ENCODE measurements around the gene B4GALT6. TPM values are rescaled to one million over a fixed set of nuclear protein-coding genes. Genes with fewer than 3 reads are reported as not detected.

Gene B4GALT6
- total RNA-seq, 4 donors from 2014 or later, result 2.5 to 3.6 (median 3.0) TPM

DNA sequence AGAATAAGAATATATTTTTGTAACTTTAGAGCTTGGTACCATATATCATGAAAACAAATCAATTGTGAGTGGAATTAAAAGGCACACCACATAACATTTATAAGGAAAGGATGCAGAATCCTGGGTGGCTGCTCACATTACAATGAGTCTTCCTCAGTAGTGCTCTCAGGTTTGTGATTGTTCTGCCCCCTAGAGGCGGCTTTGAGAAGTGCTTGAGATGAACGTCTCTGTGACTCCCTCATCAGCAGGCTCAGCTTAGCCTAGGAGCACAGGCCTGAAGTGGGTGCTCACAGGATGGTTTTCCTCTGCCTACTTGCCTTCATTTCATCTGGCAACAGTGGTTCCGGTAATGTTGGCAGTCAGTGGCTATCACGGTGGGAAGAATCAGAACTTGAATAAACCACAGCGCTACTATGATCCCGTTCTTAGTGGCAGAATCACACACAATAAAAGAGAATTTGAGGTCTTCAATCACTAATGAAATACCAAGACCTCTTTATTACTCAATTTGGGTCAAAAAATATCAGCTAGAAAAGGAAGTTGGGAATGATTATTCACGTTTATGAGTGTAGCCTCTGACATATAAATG lies 38.1 kb upstream of the B4GALT6 start:
- H3K4me1 ChIP-seq, result peaks cover 0 to 25% (median 2%) of the 10 kb centered on the region in 3 donors
- H3K27ac ChIP-seq, result no peak overlapping the region
- intact Hi-C loops (cut with DNase I), result loop anchor here (5.0 kb wide), 1 partner anchor 165 kb away; no protein-coding TSS in a partner anchor
- 23 to 34% methylated on average over 7 of the region's 7 CpGs for WGBS, 2 donors
- DNase-seq, result no peak
- TF ChIP-seq POLR2A (IDR thresholded peaks at IDR 0.05), result no peak
- TF ChIP-seq, protein P1, sequence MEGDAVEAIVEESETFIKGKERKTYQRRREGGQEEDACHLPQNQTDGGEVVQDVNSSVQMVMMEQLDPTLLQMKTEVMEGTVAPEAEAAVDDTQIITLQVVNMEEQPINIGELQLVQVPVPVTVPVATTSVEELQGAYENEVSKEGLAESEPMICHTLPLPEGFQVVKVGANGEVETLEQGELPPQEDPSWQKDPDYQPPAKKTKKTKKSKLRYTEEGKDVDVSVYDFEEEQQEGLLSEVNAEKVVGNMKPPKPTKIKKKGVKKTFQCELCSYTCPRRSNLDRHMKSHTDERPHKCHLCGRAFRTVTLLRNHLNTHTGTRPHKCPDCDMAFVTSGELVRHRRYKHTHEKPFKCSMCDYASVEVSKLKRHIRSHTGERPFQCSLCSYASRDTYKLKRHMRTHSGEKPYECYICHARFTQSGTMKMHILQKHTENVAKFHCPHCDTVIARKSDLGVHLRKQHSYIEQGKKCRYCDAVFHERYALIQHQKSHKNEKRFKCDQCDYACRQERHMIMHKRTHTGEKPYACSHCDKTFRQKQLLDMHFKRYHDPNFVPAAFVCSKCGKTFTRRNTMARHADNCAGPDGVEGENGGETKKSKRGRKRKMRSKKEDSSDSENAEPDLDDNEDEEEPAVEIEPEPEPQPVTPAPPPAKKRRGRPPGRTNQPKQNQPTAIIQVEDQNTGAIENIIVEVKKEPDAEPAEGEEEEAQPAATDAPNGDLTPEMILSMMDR (IDR thresholded peaks at IDR 0.05), result peak; percentile 61 to 89 (median 80)
- peaks cover 0 to 12% (median 9%) of the 10 kb centered on the region in 3 donors for H3K9me3 ChIP-seq
- no peaks in the 10 kb centered on the region for H3K36me3 ChIP-seq
- H3K4me3 ChIP-seq, result no peak overlapping the region
- H3K27me3 ChIP-seq, result no peaks in the 10 kb centered on the region

DNA sequence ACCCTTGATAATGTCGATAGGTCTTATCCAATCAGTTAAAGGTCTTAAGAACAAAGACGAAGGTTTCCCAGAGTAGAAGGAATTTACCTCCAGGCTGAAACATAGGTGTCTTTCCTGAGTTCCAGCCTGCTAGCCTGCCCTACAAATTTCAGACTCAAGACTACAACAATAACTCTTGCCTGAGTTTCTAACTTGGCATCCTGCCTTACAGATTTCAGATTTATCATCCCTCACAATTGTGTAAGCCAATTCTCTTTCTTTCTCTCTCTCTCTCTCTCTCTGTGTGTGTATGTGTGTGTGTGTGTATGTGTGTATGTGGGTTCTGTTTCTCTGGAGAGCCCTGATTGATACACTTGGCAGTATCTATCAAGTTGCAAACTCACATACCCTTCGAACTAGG lies 37.2 kb upstream of the B4GALT6 start:
- TF ChIP-seq, protein P1 (IDR thresholded peaks at IDR 0.05), result no peak
- no peak for TF ChIP-seq POLR2A (IDR thresholded peaks at IDR 0.05)
- intact Hi-C loops (cut with DNase I), result loop anchor here (5.0 kb wide), 1 partner anchor 164 kb away; no protein-coding TSS in a partner anchor

DNA sequence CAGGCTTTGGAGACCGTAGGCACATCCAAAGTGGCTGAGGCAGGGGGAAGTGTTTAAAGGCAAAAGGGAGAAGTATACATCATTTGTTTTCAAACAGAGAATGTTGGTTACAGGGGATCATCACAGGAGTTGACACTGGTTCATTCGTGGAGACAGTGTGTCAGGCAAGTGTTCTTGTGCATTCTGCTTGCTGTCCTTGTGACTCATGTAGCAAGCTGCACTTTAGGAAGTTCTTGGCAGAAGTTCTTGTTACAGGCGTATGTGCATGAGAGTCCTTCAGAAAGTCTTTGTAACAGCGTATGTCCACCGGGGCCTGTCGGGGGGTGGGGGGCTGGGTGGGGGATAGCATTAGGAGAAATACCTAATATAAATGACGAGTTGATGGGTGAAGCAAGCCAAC lies 36.5 kb upstream of the B4GALT6 start:
- intact Hi-C loops (cut with DNase I), result loop anchor here (5.0 kb wide), 1 partner anchor 164 kb away; no protein-coding TSS in a partner anchor
- no peak for DNase-seq
- Histone ChIP-seq H3K27me3 (no peaks in the 10 kb centered on the region), H3K9me3 (peaks cover 0 to 12% (median 9%) of the 10 kb centered on the region in 3 donors), H3K36me3 (no peaks in the 10 kb centered on the region), H3K27ac (no peak overlapping the region), H3K4me3 (no peak overlapping the region), H3K4me1 (peaks cover 0 to 25% (median 2%) of the 10 kb centered on the region in 3 donors)
- TF ChIP-seq POLR2A (IDR thresholded peaks at IDR 0.05), result no peak
- TF ChIP-seq, protein P1 (IDR thresholded peaks at IDR 0.05), result no peak
- 65 to 74% methylated on average over 7 of the region's 7 CpGs for WGBS, 2 donors

More for the DNA sequence above, 37.2 kb upstream of the B4GALT6 start:
- 56 to 62% methylated on average over 3 of the region's 3 CpGs for WGBS, 2 donors
- Histone ChIP-seq H3K36me3 (no peaks in the 10 kb centered on the region), H3K4me1 (peaks cover 0 to 25% (median 2%) of the 10 kb centered on the region in 3 donors), H3K4me3 (no peak overlapping the region), H3K27me3 (no peaks in the 10 kb centered on the region), H3K27ac (no peak overlapping the region), H3K9me3 (peaks cover 0 to 12% (median 9%) of the 10 kb centered on the region in 3 donors)
- no peak for DNase-seq

DNA sequence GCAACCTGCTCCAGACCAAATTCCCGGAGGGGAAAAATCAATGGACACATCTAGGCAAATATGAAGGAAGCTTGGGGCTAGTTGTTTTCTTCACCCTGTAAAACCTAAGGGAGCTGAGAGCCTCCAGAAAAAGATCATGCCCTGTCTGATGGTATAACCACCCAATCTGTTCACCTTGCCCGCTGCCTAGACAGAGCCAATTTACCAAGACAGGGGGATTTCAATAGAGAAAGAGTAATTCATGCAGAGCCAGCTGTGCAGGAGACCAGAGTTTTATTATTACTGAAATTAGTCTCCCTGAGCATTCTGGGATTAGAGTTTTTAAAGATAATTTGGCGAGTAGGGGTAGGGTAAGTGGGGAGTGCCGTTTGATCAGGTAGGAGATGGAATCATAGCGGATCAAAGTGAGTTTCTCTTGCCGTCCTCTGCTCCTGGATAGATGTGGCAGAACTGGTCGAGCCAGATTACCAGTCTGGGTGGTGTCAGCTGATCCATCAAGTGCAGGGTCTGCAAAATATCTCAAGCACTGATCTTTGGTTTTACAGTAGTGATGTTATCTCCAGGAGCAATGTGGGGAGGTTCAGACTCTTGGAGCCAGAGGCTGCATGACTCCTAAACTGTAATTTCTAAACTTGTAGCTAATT lies 35.1 kb upstream of the B4GALT6 start:
- Histone ChIP-seq H3K4me1 (peaks cover 0 to 19% (median 0%) of the 10 kb centered on the region in 3 donors), H3K9me3 (peaks cover 0 to 12% (median 9%) of the 10 kb centered on the region in 3 donors), H3K36me3 (no peaks in the 10 kb centered on the region), H3K27me3 (no peaks in the 10 kb centered on the region), H3K4me3 (no peak overlapping the region), H3K27ac (no peak overlapping the region)
- DNase-seq, result no peak
- TF ChIP-seq POLR2A (IDR thresholded peaks at IDR 0.05), result no peak
- TF ChIP-seq, protein P1 (IDR thresholded peaks at IDR 0.05), result no peak
- 70 to 98% methylated on average over 3 to 7 of the region's 7 CpGs for WGBS, 2 donors
- intact Hi-C loops (cut with DNase I), result loop anchor here (5.0 kb wide), 1 partner anchor 162 kb away; no protein-coding TSS in a partner anchor

DNA sequence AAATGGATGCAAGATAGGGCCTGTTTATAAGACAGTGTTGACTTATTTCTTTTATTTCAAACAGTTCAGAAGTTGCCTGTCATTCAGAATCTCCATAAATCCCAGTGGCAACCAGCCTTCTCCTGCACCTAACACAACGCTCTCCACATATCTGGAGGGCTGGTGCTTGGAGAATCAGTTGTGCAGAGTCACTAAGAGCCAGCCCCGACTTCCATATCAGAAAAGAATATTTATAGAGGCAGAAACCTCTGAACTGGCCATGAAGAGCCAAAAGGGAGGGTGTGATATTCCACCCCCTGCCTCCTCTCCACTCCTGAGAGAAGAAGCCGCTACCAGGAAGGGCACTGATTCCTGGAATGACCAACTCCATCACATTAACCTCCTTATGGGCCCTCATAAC lies 34.0 kb upstream of the B4GALT6 start:
- H3K27ac ChIP-seq, result no peak overlapping the region
- H3K27me3 ChIP-seq, result no peaks in the 10 kb centered on the region
- H3K36me3 ChIP-seq, result no peaks in the 10 kb centered on the region
- H3K4me3 ChIP-seq, result no peak overlapping the region
- intact Hi-C loops (cut with DNase I), result no loop called here
- peaks cover 0 to 12% (median 9%) of the 10 kb centered on the region in 3 donors for H3K9me3 ChIP-seq
- H3K4me1 ChIP-seq, result peaks cover 0 to 13% (median 0%) of the 10 kb centered on the region in 3 donors
- TF ChIP-seq POLR2A (IDR thresholded peaks at IDR 0.05), result no peak
- TF ChIP-seq, protein P1 (IDR thresholded peaks at IDR 0.05), result no peak
- no peak for DNase-seq
- 66 to 80% methylated on average over 3 of the region's 3 CpGs for WGBS, 2 donors

All from esophagus squamous epithelium (tissue), 5 donors.